ENCODE results near the gene UGDH. TPM values are rescaled to one million over a fixed set of nuclear protein-coding genes. Genes with fewer than 3 reads are reported as not detected.
"Not testable (repeated sequence)": the region's sequence is repeated elsewhere in the genome, so short reads cannot be mapped to it uniquely, and the experiment has no call there.

Gene UGDH
- polyA plus RNA-seq, 1 donor (not counting 4 experiments of a cell fraction or from before 2014, with no cell fraction given) = 39.4 TPM

GRCh38 chr4:39514888-39515401 lies 12.3 kb downstream of the UGDH start:
- Histone ChIP-seq H3K4me3 (ENCODE audit: control insufficient read depth in 2 of 3, extremely low read depth in 1 of 3, insufficient read depth in 2 of 3, low read depth in 1 of 3, low read length in 3 of 3) (no peak overlapping the region), H3K4me2 (ENCODE audit: control insufficient read depth, extremely low read depth, insufficient read depth, low read depth, low read length) (no peak overlapping the region), H3K9me3 (ENCODE audit: control insufficient read depth, low read depth, low read length) (no peaks in the 10 kb centered on the region), H4K20me1 (ENCODE audit: control insufficient read depth, extremely low read depth, insufficient read depth, low read length) (no peaks in the 10 kb centered on the region), H3K36me3 (ENCODE audit: control insufficient read depth in 2 of 2, extremely low read depth in 1 of 2, insufficient read depth in 2 of 2, low read length in 2 of 2) (peaks cover 6 to 16% of the 10 kb centered on the region in 2 experiments), H3K79me2 (ENCODE audit: control insufficient read depth, insufficient read depth, low read length) (no peaks in the 10 kb centered on the region), H3K9ac (ENCODE audit: control insufficient read depth, extremely low read depth, insufficient read depth, low read length) (no peak overlapping the region), H3K9me1 (ENCODE audit: control insufficient read depth, extremely low read depth, insufficient read depth, low read length) (no peaks in the 10 kb centered on the region), H2AFZ (ENCODE audit: control insufficient read depth, low read length) (no peak overlapping the region), H3K4me1 (ENCODE audit: control insufficient read depth, extremely low read depth, insufficient read depth, low read length) (no peaks in the 10 kb centered on the region), H3K27ac (ENCODE audit: control insufficient read depth, insufficient read depth, low read length) (no peak overlapping the region), H3K27me3 (ENCODE audit: control insufficient read depth, extremely low read depth, insufficient read depth, low read length) (no peaks in the 10 kb centered on the region)
- TF ChIP-seq CTCF (optimal IDR thresholded peaks at IDR 0.05 in 1 of 3, IDR thresholded peaks at IDR 0.05 in 1 of 3, conservative IDR thresholded peaks at IDR 0.05 in 1 of 3; ENCODE audit: extremely low read depth in 1 of 3, insufficient read depth in 2 of 3, low read length in 3 of 3) (no peak), EZH2 (IDR thresholded peaks at IDR 0.05; ENCODE audit: low read length) (no peak)
- dilution Hi-C loops (cut with MboI; ENCODE audit: extremely low pct_ligation_motif_present, low sequenced_read_pairs) = no loop called here
- DNase-seq (ENCODE audit: low read depth, low spot score) = no peak
- no peak for FAIRE-seq

- H3K9ac ChIP-seq (ENCODE audit: control insufficient read depth, extremely low read depth, insufficient read depth, low read length); H3K4me2 ChIP-seq (ENCODE audit: control insufficient read depth, extremely low read depth, insufficient read depth, low read depth, low read length): not testable (repeated sequence)
Observed at GRCh38 chr4:39514266-39514665, 13.0 kb downstream of the UGDH start.

GRCh38 chr4:39510348-39510929 lies 16.8 kb downstream of the UGDH start:
- H3K27me3 ChIP-seq (ENCODE audit: control insufficient read depth, extremely low read depth, insufficient read depth, low read length) = no peaks in the 10 kb centered on the region
- H3K9me3 ChIP-seq (ENCODE audit: control insufficient read depth, low read depth, low read length) = no peaks in the 10 kb centered on the region
- H3K9ac ChIP-seq (ENCODE audit: control insufficient read depth, extremely low read depth, insufficient read depth, low read length) = no peak overlapping the region
- no peak for TF ChIP-seq CTCF (optimal IDR thresholded peaks at IDR 0.05 in 1 of 3, IDR thresholded peaks at IDR 0.05 in 1 of 3, conservative IDR thresholded peaks at IDR 0.05 in 1 of 3; ENCODE audit: extremely low read depth in 1 of 3, insufficient read depth in 2 of 3, low read length in 3 of 3)
- TF ChIP-seq EZH2 (IDR thresholded peaks at IDR 0.05; ENCODE audit: low read length) = no peak
- DNase-seq (ENCODE audit: low read depth, low spot score) = no peak
- H2AFZ ChIP-seq (ENCODE audit: control insufficient read depth, low read length) = no peak overlapping the region
- H3K79me2 ChIP-seq (ENCODE audit: control insufficient read depth, insufficient read depth, low read length) = no peaks in the 10 kb centered on the region
- dilution Hi-C loops (cut with MboI; ENCODE audit: extremely low pct_ligation_motif_present, low sequenced_read_pairs) = no loop called here
- FAIRE-seq = no peak
- H3K36me3 ChIP-seq (ENCODE audit: control insufficient read depth in 2 of 2, extremely low read depth in 1 of 2, insufficient read depth in 2 of 2, low read length in 2 of 2) = peaks cover 14 to 25% of the 10 kb centered on the region in 2 experiments
- H3K9me1 ChIP-seq (ENCODE audit: control insufficient read depth, extremely low read depth, insufficient read depth, low read length) = no peaks in the 10 kb centered on the region
- no peak overlapping the region for H3K4me3 ChIP-seq (ENCODE audit: control insufficient read depth in 2 of 3, extremely low read depth in 1 of 3, insufficient read depth in 2 of 3, low read depth in 1 of 3, low read length in 3 of 3)
- no peaks in the 10 kb centered on the region for H3K4me1 ChIP-seq (ENCODE audit: control insufficient read depth, extremely low read depth, insufficient read depth, low read length)
- H3K27ac ChIP-seq (ENCODE audit: control insufficient read depth, insufficient read depth, low read length) = no peak overlapping the region
- H4K20me1 ChIP-seq (ENCODE audit: control insufficient read depth, extremely low read depth, insufficient read depth, low read length) = no peaks in the 10 kb centered on the region
- no peak overlapping the region for H3K4me2 ChIP-seq (ENCODE audit: control insufficient read depth, extremely low read depth, insufficient read depth, low read depth, low read length)

More at GRCh38 chr4:39514266-39514665, 13.0 kb downstream of the UGDH start:
- H3K27ac ChIP-seq (ENCODE audit: control insufficient read depth, insufficient read depth, low read length); dilution Hi-C loops (cut with MboI; ENCODE audit: extremely low pct_ligation_motif_present, low sequenced_read_pairs); H3K9me1 ChIP-seq (ENCODE audit: control insufficient read depth, extremely low read depth, insufficient read depth, low read length); H4K20me1 ChIP-seq (ENCODE audit: control insufficient read depth, extremely low read depth, insufficient read depth, low read length); FAIRE-seq; H3K79me2 ChIP-seq (ENCODE audit: control insufficient read depth, insufficient read depth, low read length); H3K27me3 ChIP-seq (ENCODE audit: control insufficient read depth, extremely low read depth, insufficient read depth, low read length); H3K4me3 ChIP-seq (ENCODE audit: control insufficient read depth in 2 of 3, extremely low read depth in 1 of 3, insufficient read depth in 2 of 3, low read depth in 1 of 3, low read length in 3 of 3); H3K4me1 ChIP-seq (ENCODE audit: control insufficient read depth, extremely low read depth, insufficient read depth, low read length); H2AFZ ChIP-seq (ENCODE audit: control insufficient read depth, low read length); DNase-seq (ENCODE audit: low read depth, low spot score); H3K9me3 ChIP-seq (ENCODE audit: control insufficient read depth, low read depth, low read length): not testable (repeated sequence)
- H3K36me3 ChIP-seq (ENCODE audit: control insufficient read depth in 2 of 2, extremely low read depth in 1 of 2, insufficient read depth in 2 of 2, low read length in 2 of 2) = peaks cover 8 to 21% of the 10 kb centered on the region in 2 experiments
